SK-N-SH (cell line): ENCODE results near the gene SND1. TPM values are rescaled to one million over a fixed set of nuclear protein-coding genes. Genes with fewer than 3 reads are reported as not detected.

Source experiments
- CTCF ChIA-PET: fragments of 300-600, 350-600 bp; formaldehyde crosslinking; extraction: SDS; loops from one replicate; lab custom pipeline; 2021; lab: Yijun Ruan, JAX
- POLR2A ChIA-PET: fragments of 350-600 bp; sonication (Branson Sonifier 250); formaldehyde crosslinking; extraction: SDS; loops from one replicate; lab custom pipeline; 2020; ENCODE audit warnings: antibody characterized with exemption, inconsistent platforms; lab: Yijun Ruan, JAX
- DNase-seq: peaks from one replicate; pipeline ENCODE4 v3.0.0; 2012
- H2AFZ ChIP-seq: fragments of 200-600 bp; sonication (generic); 2 replicates; pipeline ENCODE4 v1.8.1; 2016; ENCODE audit warnings: antibody characterized with exemption, mild to moderate bottlenecking, low read depth
- H3F3A ChIP-seq: fragments of 200-600 bp; sonication (generic); replicated peaks from 2 replicates; pipeline ENCODE3; 2016; ENCODE audit warnings: antibody characterized with exemption, mild to moderate bottlenecking; ENCODE audit not compliant: insufficient read depth
- H3K27ac ChIP-seq, 2 experiments: fragments of 200-500 bp in 1 of 2; fragments of 200-600 bp in 1 of 2; sonication (Bioruptor generic) in 1 of 2; sonication (generic), shearing (Covaris generic) in 1 of 2; 2 replicates each; pipeline versions ENCODE4 v1.5.1 to v1.6.1; 2014 to 2016; ENCODE audit warnings: low read depth in 2 of 2, inconsistent platforms in 1 of 2, low read length in 1 of 2, mild to moderate bottlenecking in 1 of 2, mixed read lengths in 1 of 2
- H3K27me3 ChIP-seq: fragments of 200-600 bp; sonication (generic), shearing (Covaris generic); 2 replicates; pipeline ENCODE4 v1.6.1; 2016; ENCODE audit warnings: mixed run types; ENCODE audit not compliant: insufficient read depth
- H3K36me3 ChIP-seq, 2 experiments: fragments of 200-500 bp in 1 of 2; fragments of 200-600 bp in 1 of 2; sonication (Bioruptor generic) in 1 of 2; sonication (generic) in 1 of 2; replicated peaks in 1 of 2; 2 replicates each; pipeline versions ENCODE3 to v1.5.1; 2014 to 2016; ENCODE audit warnings: low read length in 1 of 2, mild to moderate bottlenecking in 1 of 2; ENCODE audit not compliant: insufficient read depth in 2 of 2, control insufficient read depth in 1 of 2
- H3K4me1 ChIP-seq, 2 experiments: fragments of 200-500 bp in 1 of 2; fragments of 200-600 bp in 1 of 2; sonication (Bioruptor generic) in 1 of 2; sonication (generic), shearing (Covaris generic) in 1 of 2; 2 replicates each; pipeline versions ENCODE4 v1.5.1 to v1.6.1; 2014 to 2016; ENCODE audit warnings: low read depth in 1 of 2, low read length in 1 of 2, mixed run types in 1 of 2; ENCODE audit not compliant: insufficient read depth in 2 of 2, control insufficient read depth in 1 of 2
- H3K4me2 ChIP-seq: fragments of 200-600 bp; sonication (generic), shearing (Covaris generic); 2 replicates; pipeline ENCODE4 v1.6.1; 2017; ENCODE audit warnings: mixed run types
- H3K4me3 ChIP-seq, 2 experiments: fragments of 200-500 bp in 1 of 2; fragments of 200-600 bp in 1 of 2; sonication (Bioruptor generic) in 1 of 2; sonication (generic), shearing (Covaris generic) in 1 of 2; 2 replicates each; pipeline versions ENCODE4 v1.5.1 to v1.8.1; 2014 to 2016; ENCODE audit warnings: low read depth in 2 of 2, inconsistent platforms in 1 of 2, low read length in 1 of 2, mild to moderate bottlenecking in 1 of 2, mixed read lengths in 1 of 2, moderate library complexity in 1 of 2
- H3K79me2 ChIP-seq: fragments of 200-600 bp; sonication (generic); 2 replicates; pipeline ENCODE4 v1.8.1; 2017; ENCODE audit warnings: mild to moderate bottlenecking; ENCODE audit not compliant: insufficient read depth
- H3K9ac ChIP-seq: fragments of 200-600 bp; sonication (generic); 2 replicates; pipeline ENCODE4 v1.6.1; 2017; ENCODE audit warnings: mixed run types
- H3K9me2 ChIP-seq: fragments of 200-600 bp; sonication (generic); 2 replicates; pipeline ENCODE4 v1.6.1; 2017; ENCODE audit warnings: mixed run types
- H3K9me3 ChIP-seq: fragments of 200-600 bp; sonication (generic); 2 replicates; pipeline ENCODE4 v1.6.1; 2017; ENCODE audit warnings: mixed run types, mild to moderate bottlenecking, moderate library complexity
- H4K20me1 ChIP-seq: fragments of 200-600 bp; sonication (generic); 2 replicates; pipeline ENCODE4 v1.6.1; 2017; ENCODE audit warnings: mild to moderate bottlenecking, mixed run types; ENCODE audit not compliant: insufficient read depth
- CHD2 ChIP-seq: fragments of 150-350 bp; IDR thresholded peaks from 2 replicates; pipeline ENCODE4 v1.6.1; 2018; ENCODE audit warnings: low read length; ENCODE audit not compliant: partially characterized antibody
- ELF1 ChIP-seq: IDR thresholded peaks from 2 replicates; pipeline ENCODE4 v1.4.0; 2012
- EZH2phosphoT487 ChIP-seq: fragments of 200-600 bp; sonication (generic); IDR thresholded peaks from 2 replicates; pipeline ENCODE4 v1.6.1; 2017; ENCODE audit warnings: low read depth, mixed run types, mild to moderate bottlenecking, antibody characterized with exemption, moderate library complexity, borderline replicate concordance
- FOXM1 ChIP-seq: IDR thresholded peaks from 2 replicates; pipeline ENCODE4 v1.4.0; 2012; ENCODE audit warnings: low read depth, mild to moderate bottlenecking
- GABPA ChIP-seq: IDR thresholded peaks from 2 replicates; pipeline ENCODE4 v1.4.0; 2012; ENCODE audit warnings: low read depth, mild to moderate bottlenecking
- JUND ChIP-seq: IDR thresholded peaks from 2 replicates; pipeline ENCODE4 v1.4.0; 2012
- MAX ChIP-seq: IDR thresholded peaks from 2 replicates; pipeline ENCODE4 v1.4.0; 2012; ENCODE audit warnings: low read depth
- NFIC ChIP-seq: IDR thresholded peaks from 2 replicates; pipeline ENCODE4 v1.4.0; 2012; ENCODE audit warnings: borderline replicate concordance
- SIN3A ChIP-seq: IDR thresholded peaks from 2 replicates; pipeline ENCODE4 v1.6.1; 2012; ENCODE audit warnings: low read depth, mild to moderate bottlenecking, low read length, moderate library complexity, borderline replicate concordance
- SMC3 ChIP-seq: IDR thresholded peaks from 2 replicates; pipeline ENCODE4 v1.6.1; 2012; ENCODE audit warnings: low read depth, low read length, improper control_type of control experiment
- TAF1 ChIP-seq: IDR thresholded peaks from 2 replicates; pipeline ENCODE4 v1.6.1; 2012; ENCODE audit warnings: low read depth, mild to moderate bottlenecking, low read length, moderate library complexity, borderline replicate concordance
- TCF12 ChIP-seq: IDR thresholded peaks from 2 replicates; pipeline ENCODE4 v1.4.0; 2012
- USF1 ChIP-seq: IDR thresholded peaks from 2 replicates; pipeline ENCODE4 v1.4.0; 2012; ENCODE audit warnings: low read depth, borderline replicate concordance
- YY1 ChIP-seq: IDR thresholded peaks from 2 replicates; pipeline ENCODE4 v1.4.0; 2012; ENCODE audit warnings: low read depth, mild to moderate bottlenecking
- WGBS: methylation state at CpG from one replicate; pipeline ENCODE4 v1.1.6; 2017; ENCODE audit warnings: low lambda C conversion rate; 5-methylcytosine and 5-hydroxymethylcytosine counted together
- polyA plus RNA-seq, 3 experiments: library from polyadenylated mRNA; depleted of rRNA; stranded (reverse); fragments of >200 nt; gene quantifications; 2 replicates each; pipeline ENCODE4 v1.2.3, GENCODE V29; 2012

Gene SND1
- polyA plus RNA-seq, 1 of the 3 experiments (the other 2 are of a cell fraction) = 165 TPM

GRCh38 chr7:127817466-127817865, 165.5 kb downstream of the SND1 start:
- H3K36me3 ChIP-seq = no peaks in the 10 kb centered on the region
- no peak overlapping the region for H3K9ac ChIP-seq
- H3K4me1 ChIP-seq = peaks cover 11 to 20% of the 10 kb centered on the region in 2 experiments
- no peak overlapping the region for H3K4me2 ChIP-seq
- no peaks in the 10 kb centered on the region for H3K9me3 ChIP-seq
- H4K20me1 ChIP-seq = peaks cover 96% of the 10 kb centered on the region
- ChIA-PET POLR2A (no interaction called here), CTCF (interaction anchor here (1.4 kb wide), 1 partner anchor 14 kb away, joined by 5 read pairs; no protein-coding TSS in a partner anchor)
- WGBS = 98% methylated on average over 3 of the region's 3 CpGs
- DNase-seq = no peak
- H3K27ac ChIP-seq = no peak overlapping the region
- peaks cover 94% of the 10 kb centered on the region for H3K79me2 ChIP-seq
- H3K9me2 ChIP-seq = no peaks in the 10 kb centered on the region
- no peaks in the 10 kb centered on the region for H3K27me3 ChIP-seq
- peaks cover 5% of the 10 kb centered on the region for H3F3A ChIP-seq
- TF ChIP-seq ELF1 = no peak
- no peak for TF ChIP-seq SIN3A
- no peak for TF ChIP-seq CHD2
- no peak for TF ChIP-seq MAX
- TF ChIP-seq NFIC = no peak
- no peak for TF ChIP-seq TCF12
- TF ChIP-seq USF1 = no peak
- no peak for TF ChIP-seq TAF1
- no peak for TF ChIP-seq JUND
- no peak for TF ChIP-seq FOXM1
- TF ChIP-seq SMC3 = no peak
- no peak overlapping the region for H3K4me3 ChIP-seq
- H2AFZ ChIP-seq = no peak overlapping the region

- peaks cover 5% of the 10 kb centered on the region for H3F3A ChIP-seq
- H3K9ac ChIP-seq = no peak overlapping the region
- TF ChIP-seq GABPA (no peak), YY1 (no peak), SMC3 (no peak), EZH2phosphoT487 (no peak)
- H3K27ac ChIP-seq = no peak overlapping the region
- no peak overlapping the region for H2AFZ ChIP-seq
- no peaks in the 10 kb centered on the region for H3K9me3 ChIP-seq
- no peaks in the 10 kb centered on the region for H3K36me3 ChIP-seq
- no peak overlapping the region for H3K4me2 ChIP-seq
- H3K9me2 ChIP-seq = no peaks in the 10 kb centered on the region
- no peak for DNase-seq
- WGBS = 98% methylated on average over 2 of the region's 2 CpGs
- POLR2A ChIA-PET = no interaction called here
- CTCF ChIA-PET = no interaction called here
- peaks cover 11 to 20% of the 10 kb centered on the region in 2 experiments for H3K4me1 ChIP-seq
- peaks cover 96% of the 10 kb centered on the region for H4K20me1 ChIP-seq
- H3K79me2 ChIP-seq = peaks cover 94% of the 10 kb centered on the region
- no peak overlapping the region for H3K4me3 ChIP-seq
- H3K27me3 ChIP-seq = no peaks in the 10 kb centered on the region
Observed at GRCh38 chr7:127818306-127818705, 166.3 kb downstream of the SND1 start.
